Measurements from ENCODE around the gene CDK14.

DNA sequence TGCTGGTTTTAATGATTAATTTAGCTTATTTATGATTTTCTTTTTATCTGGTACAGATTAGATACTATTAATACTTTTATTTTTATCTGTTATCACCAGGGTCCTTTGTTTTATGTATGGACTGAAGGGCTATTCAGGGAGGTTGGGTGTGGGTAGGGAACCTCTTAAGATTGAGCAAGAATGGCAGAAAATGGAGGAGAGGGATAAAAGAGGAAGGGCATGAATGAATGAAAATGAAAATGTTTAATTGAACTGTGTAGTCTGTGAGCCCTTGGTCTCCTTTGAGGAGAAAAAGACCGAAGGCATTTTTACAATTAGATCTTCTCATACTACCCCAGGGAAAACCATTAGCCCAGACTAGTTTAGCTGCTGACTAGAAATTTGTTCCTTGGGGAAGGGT lies 93.1 kb downstream of the CDK14 start:
- TF ChIP-seq, protein P1, sequence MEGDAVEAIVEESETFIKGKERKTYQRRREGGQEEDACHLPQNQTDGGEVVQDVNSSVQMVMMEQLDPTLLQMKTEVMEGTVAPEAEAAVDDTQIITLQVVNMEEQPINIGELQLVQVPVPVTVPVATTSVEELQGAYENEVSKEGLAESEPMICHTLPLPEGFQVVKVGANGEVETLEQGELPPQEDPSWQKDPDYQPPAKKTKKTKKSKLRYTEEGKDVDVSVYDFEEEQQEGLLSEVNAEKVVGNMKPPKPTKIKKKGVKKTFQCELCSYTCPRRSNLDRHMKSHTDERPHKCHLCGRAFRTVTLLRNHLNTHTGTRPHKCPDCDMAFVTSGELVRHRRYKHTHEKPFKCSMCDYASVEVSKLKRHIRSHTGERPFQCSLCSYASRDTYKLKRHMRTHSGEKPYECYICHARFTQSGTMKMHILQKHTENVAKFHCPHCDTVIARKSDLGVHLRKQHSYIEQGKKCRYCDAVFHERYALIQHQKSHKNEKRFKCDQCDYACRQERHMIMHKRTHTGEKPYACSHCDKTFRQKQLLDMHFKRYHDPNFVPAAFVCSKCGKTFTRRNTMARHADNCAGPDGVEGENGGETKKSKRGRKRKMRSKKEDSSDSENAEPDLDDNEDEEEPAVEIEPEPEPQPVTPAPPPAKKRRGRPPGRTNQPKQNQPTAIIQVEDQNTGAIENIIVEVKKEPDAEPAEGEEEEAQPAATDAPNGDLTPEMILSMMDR (IDR thresholded peaks at IDR 0.05; ENCODE audit: insufficient read depth, low read length) = no peak
- TF ChIP-seq POLR2AphosphoS5 (IDR thresholded peaks at IDR 0.05; ENCODE audit: low read depth) (no peak), GABPA (IDR thresholded peaks at IDR 0.05; ENCODE audit: low read depth) (no peak), SPI1 (IDR thresholded peaks at IDR 0.05; ENCODE audit: borderline replicate concordance, low read depth) (peak; percentile 79)
- TF ChIP-seq, protein P2, sequence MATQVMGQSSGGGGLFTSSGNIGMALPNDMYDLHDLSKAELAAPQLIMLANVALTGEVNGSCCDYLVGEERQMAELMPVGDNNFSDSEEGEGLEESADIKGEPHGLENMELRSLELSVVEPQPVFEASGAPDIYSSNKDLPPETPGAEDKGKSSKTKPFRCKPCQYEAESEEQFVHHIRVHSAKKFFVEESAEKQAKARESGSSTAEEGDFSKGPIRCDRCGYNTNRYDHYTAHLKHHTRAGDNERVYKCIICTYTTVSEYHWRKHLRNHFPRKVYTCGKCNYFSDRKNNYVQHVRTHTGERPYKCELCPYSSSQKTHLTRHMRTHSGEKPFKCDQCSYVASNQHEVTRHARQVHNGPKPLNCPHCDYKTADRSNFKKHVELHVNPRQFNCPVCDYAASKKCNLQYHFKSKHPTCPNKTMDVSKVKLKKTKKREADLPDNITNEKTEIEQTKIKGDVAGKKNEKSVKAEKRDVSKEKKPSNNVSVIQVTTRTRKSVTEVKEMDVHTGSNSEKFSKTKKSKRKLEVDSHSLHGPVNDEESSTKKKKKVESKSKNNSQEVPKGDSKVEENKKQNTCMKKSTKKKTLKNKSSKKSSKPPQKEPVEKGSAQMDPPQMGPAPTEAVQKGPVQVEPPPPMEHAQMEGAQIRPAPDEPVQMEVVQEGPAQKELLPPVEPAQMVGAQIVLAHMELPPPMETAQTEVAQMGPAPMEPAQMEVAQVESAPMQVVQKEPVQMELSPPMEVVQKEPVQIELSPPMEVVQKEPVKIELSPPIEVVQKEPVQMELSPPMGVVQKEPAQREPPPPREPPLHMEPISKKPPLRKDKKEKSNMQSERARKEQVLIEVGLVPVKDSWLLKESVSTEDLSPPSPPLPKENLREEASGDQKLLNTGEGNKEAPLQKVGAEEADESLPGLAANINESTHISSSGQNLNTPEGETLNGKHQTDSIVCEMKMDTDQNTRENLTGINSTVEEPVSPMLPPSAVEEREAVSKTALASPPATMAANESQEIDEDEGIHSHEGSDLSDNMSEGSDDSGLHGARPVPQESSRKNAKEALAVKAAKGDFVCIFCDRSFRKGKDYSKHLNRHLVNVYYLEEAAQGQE (IDR thresholded peaks at IDR 0.05; ENCODE audit: insufficient replicate concordance, low read depth) = no peak
